Activated T-cell treated with anti-CD3 and anti-CD28 coated beads, Interleukin-2, amount 50 U/mL, for 24 hours (primary cell): Measurements from ENCODE around the gene CRYL1.

Source experiments
- DNase-seq: peaks from one replicate; pipeline ENCODE4 v3.0.0-alpha.2; 2020
- H3K27ac Mint-ChIP-seq: 2 replicates; pipeline ENCODE4 v1.8.0; 2020; ENCODE audit warnings: mild to moderate bottlenecking, mixed read lengths
- H3K27me3 Mint-ChIP-seq: 2 replicates; pipeline ENCODE4 v1.8.0; 2020; ENCODE audit warnings: mixed read lengths
- H3K36me3 Mint-ChIP-seq: 2 replicates; pipeline ENCODE4 v1.8.0; 2020; ENCODE audit warnings: low read depth, mixed read lengths
- H3K4me1 Mint-ChIP-seq: 2 replicates; pipeline ENCODE4 v1.8.0; 2020; ENCODE audit warnings: low read depth, mixed read lengths
- H3K4me3 Mint-ChIP-seq: 2 replicates; pipeline ENCODE4 v1.8.0; 2020; ENCODE audit warnings: mild to moderate bottlenecking, moderate library complexity, mixed read lengths
- H3K9me3 Mint-ChIP-seq: 2 replicates; pipeline ENCODE4 v1.8.0; 2020; ENCODE audit warnings: mixed read lengths

The CRYL1 gene, protein sequence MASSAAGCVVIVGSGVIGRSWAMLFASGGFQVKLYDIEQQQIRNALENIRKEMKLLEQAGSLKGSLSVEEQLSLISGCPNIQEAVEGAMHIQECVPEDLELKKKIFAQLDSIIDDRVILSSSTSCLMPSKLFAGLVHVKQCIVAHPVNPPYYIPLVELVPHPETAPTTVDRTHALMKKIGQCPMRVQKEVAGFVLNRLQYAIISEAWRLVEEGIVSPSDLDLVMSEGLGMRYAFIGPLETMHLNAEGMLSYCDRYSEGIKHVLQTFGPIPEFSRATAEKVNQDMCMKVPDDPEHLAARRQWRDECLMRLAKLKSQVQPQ

DNA sequence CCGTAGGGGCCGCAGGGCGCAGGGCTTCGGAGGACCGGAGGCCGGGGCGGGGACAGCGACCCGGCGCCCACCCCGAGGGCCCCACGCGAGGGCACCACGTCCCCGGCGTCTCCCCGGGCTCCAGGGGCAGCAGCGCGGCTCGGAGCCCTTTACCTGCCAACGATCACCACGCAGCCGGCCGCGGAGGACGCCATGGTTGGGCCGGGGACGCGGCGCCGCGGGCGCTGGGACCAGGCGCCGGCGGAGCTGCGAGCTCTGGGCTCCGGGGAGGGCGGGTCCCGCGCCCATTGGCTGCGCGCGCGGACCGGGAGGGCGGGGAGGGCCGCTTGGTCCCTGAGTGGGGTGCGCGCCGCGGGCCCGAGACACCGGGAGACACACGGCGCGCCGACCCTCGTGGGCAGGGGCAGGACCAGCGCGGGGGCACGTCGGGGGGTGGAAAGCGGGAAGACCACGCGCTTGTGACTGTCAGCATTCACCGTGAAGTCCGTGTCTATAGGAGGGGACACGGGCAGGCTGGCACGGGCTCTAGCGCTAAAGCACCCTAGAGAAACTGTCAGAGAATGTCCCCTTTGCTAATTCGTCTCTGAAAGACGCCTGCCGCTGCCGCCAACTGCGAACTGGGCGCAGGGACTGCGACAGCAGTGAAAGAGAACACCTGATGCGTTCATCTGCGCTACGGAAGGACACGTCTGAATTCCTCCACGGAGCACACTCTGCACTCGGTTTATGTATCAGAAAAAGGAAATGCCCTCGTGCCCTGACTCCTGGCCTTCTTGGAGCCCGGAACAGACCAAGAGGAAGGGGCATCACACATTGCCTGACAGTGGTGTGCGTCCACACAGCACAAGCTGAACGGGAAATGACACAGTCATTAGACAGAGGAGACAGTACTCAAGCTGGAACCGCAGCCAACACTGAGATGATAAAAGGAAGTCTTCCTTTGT lies at the start of gene CRYL1:
TSS of gene CRYL1 (minus strand) at position 257 of the 944 bp plus-strand sequence. CDS start at position 194, 63 bp downstream.
- Mint-ChIP-seq H3K4me3 (peak within 1 kb of the TSS; percentile 85), H3K27me3 (no peaks in the 10 kb centered on the region), H3K9me3 (no peaks in the 10 kb centered on the region), H3K27ac (peak within 1 kb of the TSS; percentile 97), H3K36me3 (no peaks in the 10 kb centered on the region), H3K4me1 (peaks cover 46% of the 10 kb centered on the region)
- DNase-seq: peak; percentile 86

DNA sequence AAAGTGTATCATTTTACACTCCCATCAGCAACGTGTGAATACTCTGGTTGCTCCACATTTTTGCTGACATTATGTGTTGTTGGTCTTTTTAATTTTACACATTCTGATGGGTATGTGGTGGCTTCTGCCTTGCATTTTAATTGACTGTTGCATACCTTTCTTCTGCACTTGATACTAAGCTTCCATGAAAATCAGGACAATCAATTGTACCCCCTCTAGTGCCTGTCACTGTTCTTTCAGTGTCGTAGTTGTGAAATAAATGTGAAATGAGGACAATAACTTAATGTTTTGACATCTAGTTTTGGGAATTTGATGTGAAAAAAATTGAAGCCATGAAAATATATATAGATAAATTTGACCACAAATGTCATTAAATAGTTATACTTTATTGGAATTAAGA lies 48.0 kb upstream of the CRYL1 start:
- DNase-seq: no peak
- H3K27ac Mint-ChIP-seq: no peak overlapping the region
- peaks cover 12% of the 10 kb centered on the region for H3K4me1 Mint-ChIP-seq
- no peaks in the 10 kb centered on the region for H3K27me3 Mint-ChIP-seq
- H3K36me3 Mint-ChIP-seq: peaks cover 47% of the 10 kb centered on the region
- H3K9me3 Mint-ChIP-seq: peaks cover 8% of the 10 kb centered on the region
- no peak overlapping the region for H3K4me3 Mint-ChIP-seq

DNA sequence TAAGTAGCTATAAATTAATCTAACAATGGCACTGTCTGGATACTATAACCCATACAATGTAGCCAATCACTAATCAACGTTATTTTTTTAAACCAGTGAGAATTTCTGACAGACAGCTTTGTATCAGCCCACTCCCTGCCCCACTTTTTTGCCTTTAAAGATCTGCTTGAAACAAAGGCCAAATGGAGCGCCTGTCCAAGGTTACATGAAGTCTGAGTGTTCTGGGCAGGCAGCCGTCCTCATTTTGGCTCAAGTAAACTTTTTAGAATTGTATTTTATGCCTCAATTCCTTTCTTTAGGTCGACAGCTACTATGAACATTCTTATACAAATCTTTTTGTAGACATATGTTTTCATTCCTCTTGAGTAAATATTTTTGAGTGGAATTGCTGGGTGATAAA lies 47.5 kb upstream of the CRYL1 start:
- Mint-ChIP-seq H3K9me3 (peaks cover 8% of the 10 kb centered on the region), H3K27ac (no peak overlapping the region), H3K27me3 (no peaks in the 10 kb centered on the region), H3K4me3 (no peak overlapping the region), H3K4me1 (peaks cover 13% of the 10 kb centered on the region), H3K36me3 (peaks cover 43% of the 10 kb centered on the region)
- no peak for DNase-seq

DNA sequence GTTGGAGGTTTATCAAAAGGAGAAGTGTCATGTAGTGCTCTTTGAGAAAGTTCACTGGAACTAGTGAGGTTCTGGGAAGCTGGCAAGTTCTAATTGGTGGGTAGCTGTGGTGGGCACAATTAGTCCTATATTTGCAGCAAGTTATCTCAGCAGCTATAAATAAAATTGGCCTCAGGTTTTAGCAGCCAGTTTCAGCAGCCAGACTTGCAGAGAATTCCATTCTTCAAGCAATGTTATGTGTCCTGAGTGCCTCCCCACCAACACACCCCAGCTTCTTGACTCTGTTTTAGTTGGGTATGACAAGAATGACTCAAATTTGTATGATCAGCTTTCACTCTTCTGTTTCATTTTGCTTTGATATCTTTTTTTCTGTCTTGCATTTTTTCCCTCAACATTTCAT lies 46.0 kb upstream of the CRYL1 start:
- H3K4me3 Mint-ChIP-seq: no peak overlapping the region
- DNase-seq: no peak
- peaks cover 22% of the 10 kb centered on the region for H3K4me1 Mint-ChIP-seq
- peaks cover 8% of the 10 kb centered on the region for H3K9me3 Mint-ChIP-seq
- no peak overlapping the region for H3K27ac Mint-ChIP-seq
- no peaks in the 10 kb centered on the region for H3K27me3 Mint-ChIP-seq
- H3K36me3 Mint-ChIP-seq: peaks cover 35% of the 10 kb centered on the region

DNA sequence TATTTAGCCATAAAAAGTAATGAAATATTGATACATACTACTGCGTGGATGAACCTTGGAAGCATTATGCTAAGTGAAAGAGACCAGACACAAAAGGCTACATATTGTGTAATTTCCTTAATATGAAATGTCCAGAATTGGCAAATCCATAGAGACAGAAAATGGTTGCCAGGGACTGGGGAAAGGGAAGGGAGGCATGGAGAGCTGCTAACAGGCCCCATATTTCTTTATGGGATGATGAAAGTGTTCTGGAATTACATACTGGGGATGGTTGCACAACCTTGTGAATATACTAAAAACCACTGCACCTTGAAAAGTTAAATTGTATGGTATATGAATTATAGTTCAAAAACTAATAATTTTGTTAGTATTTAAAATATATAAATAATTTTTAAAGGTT lies 44.9 kb upstream of the CRYL1 start:
- Mint-ChIP-seq H3K4me1 (peaks cover 29% of the 10 kb centered on the region), H3K4me3 (no peak overlapping the region), H3K27me3 (no peaks in the 10 kb centered on the region), H3K36me3 (peaks cover 29% of the 10 kb centered on the region), H3K27ac (no peak overlapping the region), H3K9me3 (peaks cover 13% of the 10 kb centered on the region)
- DNase-seq: no peak

DNA sequence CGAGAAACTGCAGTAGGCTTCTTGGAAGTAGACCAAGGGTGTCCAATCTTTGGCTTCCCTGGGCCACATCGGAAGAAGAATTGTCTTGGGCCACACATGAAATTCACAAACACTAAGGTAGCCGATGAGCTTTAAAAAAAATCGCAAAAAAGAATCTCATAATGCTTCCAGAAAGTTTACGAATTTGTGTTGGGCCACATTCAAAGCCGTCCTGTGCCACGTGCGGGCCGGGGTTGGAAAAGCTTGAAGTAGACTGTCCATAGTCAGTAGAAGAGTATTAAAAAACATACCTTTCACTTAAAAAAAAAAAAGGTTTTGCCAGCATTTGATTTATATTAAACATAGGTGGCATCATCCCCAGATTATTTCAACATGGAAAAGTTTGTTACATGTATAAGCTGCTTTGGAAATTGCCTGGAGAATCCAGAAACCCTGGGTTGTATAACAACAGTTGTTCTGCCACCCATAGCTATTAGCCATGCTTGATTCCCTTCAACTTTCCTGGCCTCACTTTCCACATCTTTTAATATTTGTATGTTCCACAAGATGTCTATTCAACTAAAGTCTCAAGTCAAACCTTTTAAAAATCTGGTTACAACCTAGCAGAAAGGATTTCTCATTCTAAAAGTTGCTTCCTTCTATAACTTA lies 42.3 kb upstream of the CRYL1 start:
- no peak for DNase-seq
- Mint-ChIP-seq H3K4me1 (peaks cover 38% of the 10 kb centered on the region), H3K9me3 (peaks cover 21% of the 10 kb centered on the region), H3K36me3 (peaks cover 18% of the 10 kb centered on the region), H3K4me3 (peak overlapping the region; percentile 86), H3K27ac (peak overlapping the region; percentile 93), H3K27me3 (no peaks in the 10 kb centered on the region)

DNA sequence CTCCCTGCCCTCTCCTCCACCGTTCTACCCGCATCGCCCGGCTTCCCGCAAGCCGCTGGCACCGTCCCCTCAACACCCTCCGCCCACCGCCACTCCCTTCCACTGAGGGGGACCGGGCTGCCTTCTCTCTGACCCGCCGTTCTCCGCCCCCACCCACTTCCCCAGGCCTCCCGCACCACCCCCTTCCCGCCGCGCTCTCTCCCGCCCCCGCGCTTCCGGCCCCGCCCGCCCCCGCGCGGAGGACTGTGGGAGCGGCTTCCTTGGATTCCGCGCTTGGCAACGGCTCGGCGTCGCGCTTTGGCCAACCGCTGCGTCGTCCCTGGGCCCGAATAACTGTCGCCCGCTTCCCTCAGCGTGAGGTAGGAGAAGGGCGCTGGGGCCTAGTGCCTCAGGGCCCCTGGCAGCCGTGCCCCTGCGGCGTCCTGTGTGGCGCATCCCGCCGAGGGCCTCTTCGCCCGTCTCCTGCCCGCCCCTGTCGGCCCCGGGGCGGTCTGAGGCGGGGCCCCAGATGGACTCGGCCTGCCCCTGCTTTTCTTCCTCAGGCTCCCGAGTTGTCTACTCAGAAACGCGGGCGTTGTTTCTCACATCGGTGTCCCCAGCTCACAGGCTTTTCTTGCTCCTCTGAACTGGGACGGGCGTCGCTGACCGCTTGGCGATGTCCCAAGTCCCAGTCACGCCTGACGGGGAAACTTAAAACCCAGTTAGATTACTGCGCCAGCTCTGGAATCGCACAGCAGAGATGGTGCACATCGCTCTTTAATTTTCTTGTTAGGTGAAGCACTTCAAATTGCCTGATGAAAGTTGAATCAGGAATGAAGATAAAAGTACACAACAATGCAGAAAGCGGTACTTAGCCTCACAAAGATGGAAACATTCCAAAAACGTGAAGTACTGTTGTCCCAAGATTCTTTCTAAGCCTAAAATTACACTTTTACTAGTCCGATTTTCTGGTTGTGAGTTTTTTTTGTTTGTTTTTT lies 41.5 kb upstream of the CRYL1 start, which contains the start of gene IFT88:
TSS of gene IFT88 (plus strand) at position 260 of the 977 bp plus-strand sequence. CDS start 7,229 bp downstream, outside the sequence.
- H3K27ac Mint-ChIP-seq: peak within 1 kb of the TSS; percentile 93
- H3K36me3 Mint-ChIP-seq: peaks cover 18% of the 10 kb centered on the region
- H3K4me1 Mint-ChIP-seq: peaks cover 36% of the 10 kb centered on the region
- H3K9me3 Mint-ChIP-seq: peaks cover 21% of the 10 kb centered on the region
- H3K27me3 Mint-ChIP-seq: no peaks in the 10 kb centered on the region
- DNase-seq: peak; percentile 89
- H3K4me3 Mint-ChIP-seq: peak within 1 kb of the TSS; percentile 86

DNA sequence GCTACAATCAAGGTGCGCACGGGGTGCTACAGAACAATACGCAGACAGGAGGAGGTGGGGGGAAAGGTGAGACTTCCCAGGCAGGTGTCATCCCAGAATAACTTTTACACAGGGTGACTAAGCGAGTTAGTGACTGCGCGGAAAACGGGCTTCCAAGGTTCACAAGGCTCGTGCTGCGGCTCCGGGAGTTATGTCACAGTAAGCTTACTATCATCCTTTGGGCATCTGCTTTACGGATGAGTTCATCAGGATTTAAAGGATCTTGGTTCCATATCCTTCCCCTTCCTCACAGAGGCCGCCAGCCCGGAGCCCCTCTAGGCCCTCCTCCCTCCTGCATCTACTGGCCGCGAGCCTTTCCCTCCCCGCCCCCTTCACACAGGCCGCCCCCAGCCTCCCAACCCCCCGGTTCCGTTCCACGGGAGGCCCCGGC lies 40.8 kb upstream of the CRYL1 start:
- DNase-seq: no peak
- H3K4me1 Mint-ChIP-seq: peaks cover 29% of the 10 kb centered on the region
- H3K4me3 Mint-ChIP-seq: peak overlapping the region; percentile 86
- H3K27me3 Mint-ChIP-seq: no peaks in the 10 kb centered on the region
- H3K27ac Mint-ChIP-seq: peak overlapping the region; percentile 93
- H3K36me3 Mint-ChIP-seq: peaks cover 18% of the 10 kb centered on the region
- H3K9me3 Mint-ChIP-seq: peaks cover 21% of the 10 kb centered on the region

DNA sequence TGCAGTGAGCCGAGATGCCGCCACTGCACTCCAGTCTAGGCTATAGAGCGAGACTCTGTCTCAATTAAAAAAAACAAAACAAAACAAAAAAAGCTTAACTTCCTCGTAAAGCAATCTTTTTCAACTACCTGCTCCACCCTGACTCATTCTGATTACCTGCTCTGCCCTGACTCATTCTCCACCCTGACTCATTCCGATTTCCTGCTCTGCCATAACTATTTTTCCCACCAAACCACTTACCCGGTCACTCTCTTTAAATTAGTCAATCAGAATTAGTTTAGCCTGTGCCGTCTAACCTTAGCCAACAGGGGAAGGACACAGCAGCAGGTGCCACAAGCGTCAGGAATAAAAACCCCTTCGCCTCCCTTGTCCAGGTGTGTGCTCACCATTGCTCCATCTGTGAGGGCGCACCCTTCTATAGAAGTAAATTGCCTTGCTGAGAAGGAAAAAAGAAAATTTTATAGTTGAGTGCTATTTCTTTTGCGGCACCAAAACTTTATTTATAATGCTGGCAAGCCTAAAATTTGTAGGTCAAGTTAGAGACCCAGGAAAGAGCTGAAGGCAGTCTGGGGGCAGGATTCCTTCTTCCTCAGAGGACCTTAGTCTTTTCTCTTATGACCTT lies 39.6 kb upstream of the CRYL1 start:
- peaks cover 17% of the 10 kb centered on the region for H3K9me3 Mint-ChIP-seq
- H3K36me3 Mint-ChIP-seq: peaks cover 15% of the 10 kb centered on the region
- peak overlapping the region; percentile 0 for H3K27ac Mint-ChIP-seq
- no peak for DNase-seq
- peak overlapping the region; percentile 86 for H3K4me3 Mint-ChIP-seq
- peaks cover 26% of the 10 kb centered on the region for H3K4me1 Mint-ChIP-seq
- H3K27me3 Mint-ChIP-seq: no peaks in the 10 kb centered on the region

DNA sequence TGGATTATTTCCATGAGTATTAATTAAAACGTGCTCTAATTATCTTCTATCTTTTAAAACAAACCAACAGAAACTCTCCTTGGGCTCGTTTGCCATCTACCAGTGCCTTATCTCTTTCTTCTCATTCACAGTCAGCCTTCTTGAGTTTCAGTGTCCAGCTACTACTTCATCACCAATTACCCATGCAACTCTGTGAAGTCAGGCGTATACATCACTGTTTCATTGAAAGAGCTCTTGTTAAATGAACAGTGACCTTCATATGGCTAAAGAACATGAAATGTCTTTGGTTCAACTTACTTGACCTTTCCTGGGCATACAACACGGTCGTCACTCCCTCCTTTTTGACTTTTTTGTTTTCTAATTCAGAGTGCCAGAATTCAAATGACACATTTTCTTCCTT lies 36.1 kb upstream of the CRYL1 start:
- no peaks in the 10 kb centered on the region for H3K27me3 Mint-ChIP-seq
- H3K36me3 Mint-ChIP-seq: peaks cover 6% of the 10 kb centered on the region
- no peak for DNase-seq
- H3K9me3 Mint-ChIP-seq: peaks cover 17% of the 10 kb centered on the region
- peaks cover 16% of the 10 kb centered on the region for H3K4me1 Mint-ChIP-seq
- no peak overlapping the region for H3K4me3 Mint-ChIP-seq
- H3K27ac Mint-ChIP-seq: no peak overlapping the region

DNA sequence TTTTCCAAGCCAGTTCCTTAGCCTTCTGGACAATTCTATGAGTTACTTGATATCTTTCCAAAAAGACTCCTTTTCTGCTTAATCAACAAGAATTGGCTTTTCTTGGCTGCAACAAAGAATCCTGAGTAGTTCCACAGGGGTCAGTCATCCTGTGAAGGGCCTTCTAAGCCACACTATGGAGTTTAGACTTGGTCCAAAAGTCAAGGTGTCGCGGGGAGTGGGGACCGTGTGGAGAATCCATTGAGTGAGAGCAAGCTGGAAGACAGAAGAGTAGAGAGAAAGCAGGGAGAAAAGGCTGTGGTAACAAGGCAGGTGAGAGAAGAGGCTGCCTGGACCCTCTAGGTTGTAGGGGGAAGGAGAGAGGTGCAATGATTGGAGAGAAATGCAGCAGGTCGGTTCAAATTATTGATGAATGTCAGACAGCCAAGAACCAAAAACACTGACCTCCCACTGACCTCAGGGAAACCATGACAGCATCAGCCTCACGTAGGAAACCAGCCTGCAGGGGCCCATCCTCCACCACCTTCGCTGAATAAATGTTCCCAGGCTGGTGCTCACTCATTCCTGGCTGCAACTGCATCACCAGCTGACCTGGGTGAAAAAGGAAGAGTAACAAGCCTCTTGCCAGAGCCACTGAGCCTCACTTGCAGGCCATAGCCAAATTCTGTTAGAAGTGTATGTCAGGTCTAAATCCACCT lies 34.2 kb upstream of the CRYL1 start:
- no peak for DNase-seq
- H3K27ac Mint-ChIP-seq: no peak overlapping the region
- H3K36me3 Mint-ChIP-seq: no peaks in the 10 kb centered on the region
- peaks cover 7% of the 10 kb centered on the region for H3K9me3 Mint-ChIP-seq
- H3K4me1 Mint-ChIP-seq: peaks cover 3% of the 10 kb centered on the region
- no peaks in the 10 kb centered on the region for H3K27me3 Mint-ChIP-seq
- no peak overlapping the region for H3K4me3 Mint-ChIP-seq

DNA sequence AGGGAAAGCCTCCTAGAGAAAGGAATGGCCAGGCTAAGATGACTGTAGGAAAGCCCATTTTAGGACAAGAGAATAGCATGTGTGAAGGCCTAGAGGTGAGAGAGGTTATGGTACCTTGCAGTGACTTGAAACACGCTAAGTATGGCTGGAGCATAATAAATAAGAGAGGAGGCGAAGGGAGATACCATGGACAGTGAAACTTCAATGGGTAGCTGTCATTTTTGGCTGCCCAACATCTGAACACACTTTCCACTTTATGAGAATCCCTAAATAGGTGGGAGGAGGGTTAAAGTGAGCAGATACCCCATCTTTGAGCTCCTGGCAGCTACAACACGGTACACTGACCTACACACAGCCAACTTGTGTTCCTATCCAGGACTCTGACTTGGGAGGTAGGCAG lies 33.3 kb upstream of the CRYL1 start:
- no peaks in the 10 kb centered on the region for H3K4me1 Mint-ChIP-seq
- H3K4me3 Mint-ChIP-seq: no peak overlapping the region
- no peak overlapping the region for H3K27ac Mint-ChIP-seq
- DNase-seq: no peak
- H3K36me3 Mint-ChIP-seq: no peaks in the 10 kb centered on the region
- H3K27me3 Mint-ChIP-seq: no peaks in the 10 kb centered on the region
- H3K9me3 Mint-ChIP-seq: no peaks in the 10 kb centered on the region

DNA sequence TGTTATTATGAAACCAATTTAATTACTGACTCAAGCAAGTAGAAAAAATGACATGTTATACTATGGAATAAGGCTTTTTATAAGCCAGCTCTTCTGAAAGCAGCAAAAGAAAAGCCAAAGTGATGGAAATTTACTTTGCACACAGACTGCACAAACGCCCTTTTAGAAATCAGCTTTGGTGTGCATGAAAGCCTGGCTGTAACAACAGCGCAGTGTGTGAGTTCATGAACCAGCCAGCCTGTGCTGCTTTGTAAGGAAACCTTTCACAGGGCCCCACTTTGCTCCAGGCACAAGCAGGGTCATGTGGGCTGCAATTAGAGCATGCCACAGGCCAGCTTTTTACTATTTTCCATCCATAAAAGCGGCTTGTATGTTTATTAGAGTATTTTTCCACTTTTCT lies 27.7 kb upstream of the CRYL1 start:
- no peak overlapping the region for H3K27ac Mint-ChIP-seq
- DNase-seq: no peak

More for the DNA sequence above, 27.7 kb upstream of the CRYL1 start:
- H3K27me3 Mint-ChIP-seq: no peaks in the 10 kb centered on the region
- H3K36me3 Mint-ChIP-seq: no peaks in the 10 kb centered on the region
- no peak overlapping the region for H3K4me3 Mint-ChIP-seq
- no peaks in the 10 kb centered on the region for H3K4me1 Mint-ChIP-seq
- no peaks in the 10 kb centered on the region for H3K9me3 Mint-ChIP-seq
